GM18507 (cell line): Measurements from ENCODE around the gene DOCK1.

Experiments used
- DNase-seq: peaks from one replicate; pipeline ENCODE4 v3.0.0; 2011; ENCODE audit warnings: low read depth; ENCODE audit not compliant: insufficient read length; ENCODE audit errors: extremely low spot score
- FAIRE-seq: peaks from 2 replicates; lab custom pipeline; 2011; peaks lifted over from hg19 to GRCh38; lab: Jason Lieb, UNC

Gene DOCK1

GRCh38 chr10:127346604-127347003, 441.4 kb downstream of the DOCK1 start:
- DNase-seq (no peak), FAIRE-seq (no peak)

- DNase-seq (no peak), FAIRE-seq (no peak)
Measured at GRCh38 chr10:127347202-127347959, 442.2 kb downstream of the DOCK1 start.

GRCh38 chr10:127349737-127350136, 444.5 kb downstream of the DOCK1 start:
- FAIRE-seq (no peak), DNase-seq (no peak)

GRCh38 chr10:127351542-127351941, 446.3 kb downstream of the DOCK1 start:
- FAIRE-seq (no peak), DNase-seq (no peak)

- FAIRE-seq (no peak), DNase-seq (no peak)
Measured at GRCh38 chr10:127353544-127353943, 448.3 kb downstream of the DOCK1 start.

- FAIRE-seq (no peak), DNase-seq (no peak)
Measured at GRCh38 chr10:127354255-127354654, 449.0 kb downstream of the DOCK1 start.

GRCh38 chr10:127354992-127355391, 449.8 kb downstream of the DOCK1 start:
- FAIRE-seq = no peak
- DNase-seq = no peak

GRCh38 chr10:127356360-127356759, 451.1 kb downstream of the DOCK1 start:
- no peak for DNase-seq
- FAIRE-seq = no peak

- no peak for DNase-seq
- FAIRE-seq = no peak
Measured at GRCh38 chr10:127357265-127357664, 452.0 kb downstream of the DOCK1 start.

- DNase-seq (no peak), FAIRE-seq (no peak)
Measured at GRCh38 chr10:127358337-127358736, 453.1 kb downstream of the DOCK1 start.

- DNase-seq (no peak), FAIRE-seq (no peak)
Measured at GRCh38 chr10:127364034-127364433, 458.8 kb downstream of the DOCK1 start.

GRCh38 chr10:127368101-127368500, 462.9 kb downstream of the DOCK1 start:
- no peak for FAIRE-seq
- no peak for DNase-seq

- no peak for FAIRE-seq
Measured at GRCh38 chr10:127368929-127369328, 463.7 kb downstream of the DOCK1 start.

GRCh38 chr10:127370601-127371000, 465.4 kb downstream of the DOCK1 start:
- FAIRE-seq (no peak), DNase-seq (no peak)

More at GRCh38 chr10:127368929-127369328, 463.7 kb downstream of the DOCK1 start:
- DNase-seq = no peak

- DNase-seq (no peak), FAIRE-seq (no peak)
Measured at GRCh38 chr10:127372361-127372760, 467.1 kb downstream of the DOCK1 start.

- DNase-seq (no peak), FAIRE-seq (no peak)
Measured at GRCh38 chr10:127374074-127374680, 468.9 kb downstream of the DOCK1 start.

GRCh38 chr10:127374901-127375300, 469.7 kb downstream of the DOCK1 start:
- FAIRE-seq (no peak), DNase-seq (no peak)

GRCh38 chr10:127375461-127375860, 470.2 kb downstream of the DOCK1 start:
- FAIRE-seq (no peak), DNase-seq (no peak)

- DNase-seq (no peak), FAIRE-seq (no peak)
Measured at GRCh38 chr10:127376071-127376470, 470.8 kb downstream of the DOCK1 start.

GRCh38 chr10:127378628-127379027, 473.4 kb downstream of the DOCK1 start:
- DNase-seq (no peak), FAIRE-seq (no peak)

- FAIRE-seq (no peak), DNase-seq (no peak)
Measured at GRCh38 chr10:127384532-127384931, 479.3 kb downstream of the DOCK1 start.
